AG04450 (cell line): Measurements from ENCODE around the gene ANKRD13C. TPM values are rescaled to one million over a fixed set of nuclear protein-coding genes. Genes with fewer than 3 reads are reported as not detected.
"Not testable (repeated sequence)": the region's sequence is repeated elsewhere in the genome, so short reads cannot be mapped to it uniquely, and the experiment has no call there.

Experiments
- CTCF ChIA-PET: fragments of 300-600, 350-600 bp; formaldehyde crosslinking; extraction: SDS; loops from one replicate; lab custom pipeline; 2022; ENCODE audit warnings: antibody characterized with exemption, inconsistent platforms; lab: Charles Lee
- POLR2A ChIA-PET: fragments of 350-600 bp; formaldehyde crosslinking; extraction: SDS; loops from one replicate; lab custom pipeline; 2021; ENCODE audit warnings: antibody characterized with exemption, inconsistent platforms; lab: Yijun Ruan, JAX
- DNase-seq: peaks from one replicate; pipeline ENCODE4 v3.0.0-alpha.2; 2011; ENCODE audit warnings: low read depth, low spot score
- H3K27ac ChIP-seq: one replicate; pipeline ENCODE4 v1.5.1; 2012; ENCODE audit warnings: low read depth, low read length, control low read depth
- H3K27me3 ChIP-seq: one replicate; pipeline ENCODE4 v1.6.0; 2012; ENCODE audit warnings: low read length; ENCODE audit not compliant: control insufficient read depth, insufficient read depth
- H3K4me3 ChIP-seq: 2 replicates; pipeline ENCODE4 v1.5.1; 2011; ENCODE audit warnings: mild to moderate bottlenecking, low read depth, low read length, control low read depth
- H3K9me3 ChIP-seq: 2 replicates; pipeline ENCODE4 v1.5.1; 2012; ENCODE audit warnings: low read length; ENCODE audit not compliant: control insufficient read depth, insufficient read depth
- CTCF ChIP-seq: IDR thresholded peaks from 2 replicates; pipeline ENCODE4 v1.5.1; 2011; ENCODE audit warnings: low read depth, low read length, control low read depth, inconsistent platforms
- polyA plus RNA-seq: library from polyadenylated mRNA; depleted of rRNA; stranded (reverse); fragments of >200 nt; gene quantifications from 2 replicates; pipeline ENCODE4 v1.2.3, GENCODE V29; 2011

The ANKRD13C gene
- polyA plus RNA-seq, 1 experiment: 18.1 TPM

GRCh38 chr1:70355920-70356319, 1.4 kb upstream of the ANKRD13C start:
- Histone ChIP-seq H3K27me3 (no peaks in the 10 kb centered on the region), H3K9me3 (peaks cover 7% of the 10 kb centered on the region; the same call in 1 of the 2 replicates), H3K4me3 (no peak overlapping the region), H3K27ac (no peak overlapping the region)
- ChIA-PET CTCF (no interaction called here), POLR2A (interaction anchor here (2.8 kb wide), 1 partner anchor 55 kb away, joined by 40 read pairs; the partner anchor contains the start of gene CTH)
- no peak for DNase-seq
- TF ChIP-seq CTCF: no peak

DNA sequence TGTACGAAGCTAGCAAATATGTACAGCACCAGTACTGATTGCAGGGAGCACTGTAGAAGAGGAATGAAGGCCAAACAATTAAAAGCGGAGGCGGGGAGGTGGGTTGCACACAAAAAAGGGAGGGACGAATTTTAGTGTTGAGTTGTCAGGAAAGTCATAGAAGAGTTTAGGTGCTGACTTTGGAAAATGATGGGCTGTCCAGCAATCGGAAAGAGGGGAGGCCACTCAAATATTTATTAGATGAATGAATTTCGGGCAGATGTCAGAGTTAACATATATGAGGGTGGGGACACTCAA, 537 bp upstream of the ANKRD13C start:
- DNase-seq: no peak
- TF ChIP-seq CTCF: no peak
- POLR2A ChIA-PET: interaction anchor here (0.9 to 2.8 kb wide), 8 partner anchors 11 to 150 kb away, joined by 3 to 40 read pairs (median 4); partner anchors contain the start of genes CTH, LRRC40 and SRSF11
- Histone ChIP-seq H3K27me3 (no peaks in the 10 kb centered on the region), H3K27ac (peak overlapping the region; percentile 99), H3K9me3 (peaks cover 7% of the 10 kb centered on the region; the same call in 1 of the 2 replicates), H3K4me3 (peak overlapping the region; percentile 98)
- CTCF ChIA-PET: no interaction called here

DNA sequence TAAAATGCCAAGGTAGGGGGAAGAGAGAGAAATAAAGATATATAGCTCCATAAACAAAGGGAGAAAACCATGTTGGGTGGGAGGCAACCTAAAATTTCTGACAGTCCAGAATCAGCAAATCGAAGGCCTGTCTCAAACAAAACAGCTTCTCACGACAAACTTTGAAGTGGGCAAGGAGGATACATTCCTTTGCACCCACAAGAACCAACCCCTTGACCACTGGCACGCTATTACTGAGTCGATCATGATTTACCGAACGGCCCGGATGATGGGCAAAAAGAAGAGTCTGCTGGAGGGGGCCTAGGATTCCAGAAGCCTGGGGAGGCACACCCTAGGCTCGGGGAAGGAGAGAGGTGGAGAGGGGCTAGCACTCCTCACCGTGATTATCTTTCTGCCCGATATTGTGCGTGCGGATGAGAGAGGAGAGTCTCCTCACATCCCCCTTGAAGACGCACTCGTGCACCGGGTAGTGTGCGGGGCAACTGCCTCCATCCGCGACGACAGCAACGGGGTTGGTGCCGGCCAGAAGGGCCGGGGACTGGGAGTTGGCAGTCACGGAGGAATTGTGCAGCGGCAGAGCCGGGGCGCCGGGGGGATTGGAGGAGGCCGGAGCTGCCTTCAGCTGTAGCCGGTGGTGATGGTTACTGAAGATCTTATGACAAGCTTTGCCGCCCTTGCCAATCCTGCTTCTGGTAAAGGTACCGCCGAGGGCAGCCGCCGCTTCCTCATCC, 756 bp downstream of the ANKRD13C start:
- Histone ChIP-seq H3K4me3 (peak overlapping the region; percentile 98), H3K27me3 (no peaks in the 10 kb centered on the region), H3K9me3 (peaks cover 7% of the 10 kb centered on the region; the same call in 1 of the 2 replicates), H3K27ac (peak overlapping the region; percentile 99)
- TF ChIP-seq CTCF: no peak
- peak; percentile 46 for DNase-seq
- ChIA-PET POLR2A (interaction anchor here (0.6 to 2.8 kb wide), 9 partner anchors 9 to 149 kb away, joined by 3 to 40 read pairs (median 4); partner anchors contain the start of genes CTH, LRRC40 and SRSF11), CTCF (no interaction called here)

GRCh38 chr1:70353044-70353443, 1.5 kb downstream of the ANKRD13C start:
- Histone ChIP-seq H3K9me3 (peaks cover 7% of the 10 kb centered on the region; the same call in 1 of the 2 replicates), H3K4me3 (peak overlapping the region; percentile 98), H3K27ac (no peak overlapping the region), H3K27me3 (no peaks in the 10 kb centered on the region)
- CTCF ChIA-PET: no interaction called here
- no peak for TF ChIP-seq CTCF
- POLR2A ChIA-PET: interaction anchor here (2.8 kb wide), 1 partner anchor 58 kb away, joined by 40 read pairs; the partner anchor contains the start of gene CTH
- DNase-seq: no peak

- H3K27ac ChIP-seq, H3K27me3 ChIP-seq, H3K4me3 ChIP-seq, H3K9me3 ChIP-seq, DNase-seq, POLR2A ChIA-PET: not testable (repeated sequence)
- CTCF ChIA-PET: interaction anchor here (0.6 kb wide), 1 partner anchor 65 kb away, joined by 4 read pairs; no protein-coding TSS in a partner anchor
Measured at GRCh38 chr1:70349799-70350198, 4.7 kb downstream of the ANKRD13C start.
